Activated CD4-positive, alpha-beta T cell treated with anti-CD3 and anti-CD28 coated beads, Interleukin-2, amount 10 ng/mL, durations not matched to agents 24 days and 14 days (primary cell): ENCODE measurements around the gene ZNF736. TPM values are rescaled to one million over a fixed set of nuclear protein-coding genes. Genes with fewer than 3 reads are reported as not detected.
"Not testable (repeated sequence)": the region's sequence is repeated elsewhere in the genome, so short reads cannot be mapped to it uniquely, and the experiment has no call there.

ENCODE experiments used
- DNase-seq: peaks from one replicate; pipeline ENCODE4 v3.0.0; 2022
- H3K27ac Mint-ChIP-seq: one replicate; pipeline ENCODE4 v1.8.0; 2022; ENCODE audit warnings: mild to moderate bottlenecking, mixed read lengths
- H3K27me3 Mint-ChIP-seq: one replicate; pipeline ENCODE4 v1.8.0; 2022; ENCODE audit warnings: mixed read lengths
- H3K36me3 Mint-ChIP-seq: one replicate; pipeline ENCODE4 v1.8.0; 2022; ENCODE audit warnings: low read depth, mild to moderate bottlenecking, mixed read lengths
- H3K4me1 Mint-ChIP-seq: one replicate; pipeline ENCODE4 v1.8.0; 2021; ENCODE audit warnings: mixed read lengths
- H3K4me3 Mint-ChIP-seq: one replicate; pipeline ENCODE4 v1.8.0; 2022; ENCODE audit warnings: mild to moderate bottlenecking, moderate library complexity, mixed read lengths
- H3K9me3 Mint-ChIP-seq: one replicate; pipeline ENCODE4 v1.8.0; 2021; ENCODE audit warnings: mixed read lengths
- intact Hi-C: fragments of 100-400 bp; cut with micrococcal nuclease; formaldehyde crosslinking; loops from one replicate; pipeline ENCODE4 v1.15.1; 2023
- total RNA-seq: library from RNA; stranded (reverse); gene quantifications from 2 replicates; pipeline ENCODE4 v1.2.3, GENCODE V29; 2022

The ZNF736 gene
- total RNA-seq: 18.7 and 22.6 TPM in 2 replicates

DNA sequence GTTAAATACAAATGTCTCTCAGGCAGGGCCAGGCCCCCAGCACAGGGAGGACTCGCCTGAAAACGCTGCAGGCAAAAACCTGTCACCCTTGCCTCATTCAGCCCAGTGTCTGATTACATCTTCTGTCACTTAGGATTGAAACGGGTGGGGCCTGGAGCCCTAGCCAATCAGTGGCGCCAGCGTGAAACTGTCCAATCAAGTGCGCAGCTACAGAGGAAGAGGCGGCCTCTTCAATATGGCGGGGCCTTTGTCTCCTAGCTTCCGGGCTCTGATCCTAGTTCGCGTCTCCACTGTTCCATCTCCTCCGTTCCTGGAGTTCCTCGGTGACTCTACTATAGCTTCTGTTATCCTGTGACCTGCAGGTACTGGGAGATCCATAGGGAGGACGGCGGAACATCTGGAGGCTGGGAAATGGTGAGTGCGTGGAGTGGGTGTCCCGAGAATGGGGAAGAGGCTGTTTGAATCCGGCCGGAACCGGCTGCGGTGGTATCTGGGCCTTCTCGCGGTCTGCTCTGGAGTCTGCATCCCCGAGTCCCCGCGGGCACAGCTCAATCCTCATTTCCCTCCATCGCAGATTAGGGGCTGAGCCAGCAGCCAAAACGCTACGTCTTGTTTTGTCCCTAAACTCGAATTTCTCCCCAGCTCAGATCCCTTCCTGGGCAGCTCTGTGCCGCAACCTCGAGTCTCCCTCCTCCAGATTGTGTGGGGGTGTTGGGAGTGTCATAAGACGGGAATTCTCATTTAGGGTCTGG lies at the start of gene ZNF736:
TSS of gene ZNF736 (plus strand) at position 222 of the 752 bp plus-strand sequence. CDS start at position 412, 190 bp downstream.
- Mint-ChIP-seq H3K27ac (peak within 1 kb of the TSS; percentile 99), H3K9me3 (peaks cover 3% of the 10 kb centered on the region), H3K4me3 (peak within 1 kb of the TSS; percentile 98), H3K27me3 (no peaks in the 10 kb centered on the region), H3K4me1 (peaks cover 9% of the 10 kb centered on the region), H3K36me3 (peaks cover 32% of the 10 kb centered on the region)
- peak; percentile 95 for DNase-seq
- intact Hi-C loops: loop anchor here (1.0 kb wide), 1 partner anchor 589 kb away; the partner anchor contains the start of gene ZNF273

DNA sequence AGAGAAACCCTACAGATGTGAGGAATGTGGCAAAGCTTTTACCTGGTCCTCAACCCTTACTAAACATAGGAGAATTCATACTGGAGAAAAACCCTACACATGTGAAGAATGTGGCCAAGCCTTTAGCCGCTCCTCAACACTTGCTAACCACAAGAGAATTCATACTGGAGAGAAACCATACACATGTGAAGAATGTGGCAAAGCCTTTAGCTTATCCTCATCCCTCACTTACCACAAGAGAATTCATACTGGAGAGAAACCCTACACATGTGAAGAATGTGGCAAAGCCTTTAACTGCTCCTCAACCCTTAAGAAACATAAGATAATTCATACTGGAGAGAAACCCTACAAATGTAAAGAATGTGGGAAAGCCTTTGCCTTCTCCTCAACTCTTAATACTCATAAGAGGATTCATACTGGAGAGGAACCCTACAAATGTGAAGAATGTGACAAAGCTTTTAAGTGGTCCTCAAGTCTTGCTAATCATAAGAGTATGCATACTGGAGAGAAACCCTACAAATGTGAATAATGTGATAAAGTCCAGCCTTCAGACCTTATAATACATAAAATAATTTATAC lies 47.3 kb upstream of the ZNF736 start:
- H3K27ac Mint-ChIP-seq: no peak overlapping the region
- H3K4me1 Mint-ChIP-seq: no peaks in the 10 kb centered on the region
- H3K4me3 Mint-ChIP-seq: no peak overlapping the region
- H3K9me3 Mint-ChIP-seq: peaks cover 17% of the 10 kb centered on the region
- intact Hi-C loops: no loop called here
- no peaks in the 10 kb centered on the region for H3K36me3 Mint-ChIP-seq
- no peaks in the 10 kb centered on the region for H3K27me3 Mint-ChIP-seq
- DNase-seq: no peak

DNA sequence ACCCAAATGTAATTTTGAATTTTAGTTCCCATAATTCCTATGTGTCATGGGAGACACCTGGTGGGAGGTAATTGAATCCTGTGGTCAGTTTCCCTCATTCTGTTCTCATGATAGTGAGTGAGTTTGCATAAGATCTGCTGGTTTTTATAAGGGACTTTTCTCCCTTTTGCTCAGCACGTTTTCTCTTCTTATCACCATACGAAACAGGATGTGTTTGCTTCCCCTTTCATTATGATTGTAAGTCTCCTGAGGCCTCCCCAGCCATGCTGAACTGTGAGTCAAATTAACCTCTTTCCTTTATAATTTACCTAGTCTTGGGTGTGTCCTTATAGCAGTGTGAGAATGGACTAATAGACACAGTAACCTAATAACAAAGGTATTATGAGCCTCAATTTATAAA lies 36.1 kb upstream of the ZNF736 start:
- Mint-ChIP-seq H3K36me3 (no peaks in the 10 kb centered on the region), H3K4me3 (no peak overlapping the region), H3K9me3 (peaks cover 17% of the 10 kb centered on the region), H3K27me3 (no peaks in the 10 kb centered on the region), H3K4me1 (no peaks in the 10 kb centered on the region), H3K27ac (no peak overlapping the region)
- DNase-seq: peak; percentile 8
- intact Hi-C loops: no loop called here

DNA sequence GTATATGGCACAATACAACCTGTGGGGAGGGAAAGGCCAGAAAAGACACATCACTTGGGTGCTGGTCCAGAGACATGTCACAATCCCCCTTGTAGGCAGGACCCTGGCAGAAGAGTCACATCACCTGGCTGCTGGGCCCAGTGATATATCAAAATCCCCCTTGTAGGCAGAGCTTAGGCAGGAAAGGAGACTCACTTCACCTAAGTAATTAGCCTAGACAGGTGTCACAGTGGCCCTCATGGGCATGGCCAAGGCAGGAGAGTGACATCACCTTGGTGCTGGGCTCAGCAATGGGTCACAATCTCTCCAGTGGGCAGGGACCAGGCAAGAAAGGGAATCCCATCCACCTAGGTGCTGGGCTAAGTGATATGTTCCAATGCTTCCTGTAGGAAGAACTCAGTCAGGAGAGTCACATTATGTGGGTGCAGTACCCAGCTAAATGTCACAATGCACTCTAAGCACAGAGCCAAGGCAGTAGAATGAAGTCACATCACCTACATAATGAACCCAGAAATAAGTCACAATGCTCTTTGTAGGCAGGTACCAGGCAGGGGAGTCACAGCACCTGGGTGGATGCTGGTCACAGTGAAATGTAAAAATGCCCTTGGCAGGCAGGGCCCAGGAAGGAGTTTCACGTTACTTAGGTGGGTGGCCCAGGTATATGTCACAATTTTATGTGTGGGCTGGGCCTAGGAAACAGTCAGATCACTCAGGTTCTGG lies 18.9 kb upstream of the ZNF736 start:
- Mint-ChIP-seq H3K9me3 (peaks cover 30% of the 10 kb centered on the region), H3K4me3 (no peak overlapping the region), H3K4me1 (no peaks in the 10 kb centered on the region), H3K27ac (no peak overlapping the region), H3K36me3 (no peaks in the 10 kb centered on the region), H3K27me3 (no peaks in the 10 kb centered on the region)
- intact Hi-C loops: no loop called here
- DNase-seq: no peak

- H3K27me3 Mint-ChIP-seq, DNase-seq, H3K4me3 Mint-ChIP-seq, intact Hi-C loops, H3K27ac Mint-ChIP-seq, H3K4me1 Mint-ChIP-seq, H3K36me3 Mint-ChIP-seq: not testable (repeated sequence)
- peaks cover 36% of the 10 kb centered on the region for H3K9me3 Mint-ChIP-seq
Measured at GRCh38 chr7:64297418-64297817, 16.3 kb upstream of the ZNF736 start.

DNA sequence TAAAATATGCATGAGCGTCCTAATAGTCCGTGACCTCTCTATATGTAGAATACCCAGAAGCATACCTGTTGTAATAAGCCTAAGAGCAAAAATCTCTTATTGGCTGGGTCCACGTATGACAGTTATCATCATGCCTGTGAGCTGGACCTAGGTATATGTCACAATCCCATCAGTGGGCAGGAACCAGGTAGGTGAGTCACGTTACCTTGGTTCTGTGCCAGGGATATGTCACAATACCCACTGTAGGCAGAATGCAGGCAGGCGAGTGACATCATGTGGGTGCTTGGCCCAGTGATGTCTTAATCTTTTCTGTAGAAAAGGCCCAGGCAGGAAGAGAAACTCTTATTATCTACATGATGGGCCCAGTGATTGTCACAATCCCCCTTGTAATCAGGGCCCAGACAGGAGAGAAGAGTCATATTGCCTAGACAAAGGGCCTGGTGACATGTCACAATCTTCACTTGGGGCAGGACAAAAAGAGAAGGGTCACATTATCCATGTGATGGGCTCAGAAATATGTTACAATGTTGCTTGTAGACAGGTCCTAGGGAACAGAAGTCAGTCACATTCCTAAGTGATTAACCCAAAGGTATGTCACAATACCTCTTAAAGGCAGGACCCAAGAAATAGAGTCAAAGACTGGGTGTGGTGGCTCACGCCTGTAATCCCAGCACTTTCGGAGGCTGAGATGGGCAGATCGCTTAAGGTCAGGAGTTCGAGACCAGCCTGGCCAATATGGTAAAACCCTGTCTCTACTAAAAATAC lies 12.9 kb upstream of the ZNF736 start:
- Mint-ChIP-seq H3K4me3 (no peak overlapping the region), H3K9me3 (peaks cover 26% of the 10 kb centered on the region), H3K27ac (no peak overlapping the region), H3K4me1 (no peaks in the 10 kb centered on the region), H3K36me3 (no peaks in the 10 kb centered on the region), H3K27me3 (no peaks in the 10 kb centered on the region)
- intact Hi-C loops: loop anchor here (10.0 kb wide), 2 partner anchors 1074 to 1684 kb away; partner anchors contain the start of genes GUSB and ZNF92
- DNase-seq: no peak

GRCh38 chr7:64307254-64308015 lies 6.3 kb upstream of the ZNF736 start:
- Mint-ChIP-seq H3K36me3 (peaks cover 6% of the 10 kb centered on the region), H3K27me3 (no peaks in the 10 kb centered on the region), H3K4me1 (peaks cover 14% of the 10 kb centered on the region), H3K4me3 (peak overlapping the region; percentile 97), H3K9me3 (peaks cover 5% of the 10 kb centered on the region), H3K27ac (peak overlapping the region; percentile 93)
- peak; percentile 97 for DNase-seq
- intact Hi-C loops: loop anchor here (1.0 to 10.0 kb wide), 5 partner anchors 256 to 1677 kb away; partner anchors contain the start of genes GUSB, ZNF107, ZNF138 and ZNF680

DNA sequence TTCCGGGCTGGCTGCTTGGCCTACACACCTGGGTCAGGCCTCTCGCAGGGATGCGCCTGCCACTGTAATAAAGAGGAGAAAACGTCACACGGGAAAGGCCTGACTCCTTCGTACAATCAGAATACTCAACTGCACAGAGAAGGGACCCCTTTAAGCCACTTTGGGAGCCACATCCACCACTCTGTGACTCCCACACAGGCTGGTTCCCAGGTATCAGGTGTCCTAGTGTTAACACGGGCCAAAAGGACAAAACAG lies 5.8 kb upstream of the ZNF736 start:
- Mint-ChIP-seq H3K4me1 (peaks cover 14% of the 10 kb centered on the region), H3K36me3 (peaks cover 6% of the 10 kb centered on the region), H3K27ac (peak overlapping the region; percentile 93), H3K9me3 (peaks cover 5% of the 10 kb centered on the region), H3K4me3 (peak overlapping the region; percentile 97), H3K27me3 (no peaks in the 10 kb centered on the region)
- intact Hi-C loops: loop anchor here (10.0 kb wide), 2 partner anchors 1067 to 1677 kb away; partner anchors contain the start of genes GUSB and ZNF92
- DNase-seq: no peak

- H3K4me3 Mint-ChIP-seq: no peak overlapping the region
- H3K36me3 Mint-ChIP-seq: peaks cover 18% of the 10 kb centered on the region
- peaks cover 5% of the 10 kb centered on the region for H3K9me3 Mint-ChIP-seq
- H3K27me3 Mint-ChIP-seq: no peaks in the 10 kb centered on the region
- peaks cover 23% of the 10 kb centered on the region for H3K4me1 Mint-ChIP-seq
- H3K27ac Mint-ChIP-seq: no peak overlapping the region
- intact Hi-C loops: no loop called here
- DNase-seq: no peak
Measured at GRCh38 chr7:64310426-64310825, 3.3 kb upstream of the ZNF736 start.

GRCh38 chr7:64312826-64313225 lies 935 bp upstream of the ZNF736 start:
- peaks cover 11% of the 10 kb centered on the region for H3K4me1 Mint-ChIP-seq
- H3K4me3 Mint-ChIP-seq: no peak overlapping the region
- H3K27ac Mint-ChIP-seq: peak overlapping the region; percentile 99
- H3K27me3 Mint-ChIP-seq: no peaks in the 10 kb centered on the region
- H3K9me3 Mint-ChIP-seq: no peaks in the 10 kb centered on the region
- peaks cover 31% of the 10 kb centered on the region for H3K36me3 Mint-ChIP-seq
- intact Hi-C loops: loop anchor here (1.0 kb wide), 1 partner anchor 590 kb away; the partner anchor contains the start of gene ZNF273
- DNase-seq: peak; percentile 52

- peak overlapping the region; percentile 98 for H3K4me3 Mint-ChIP-seq
- peaks cover 9% of the 10 kb centered on the region for H3K4me1 Mint-ChIP-seq
- H3K36me3 Mint-ChIP-seq: peaks cover 33% of the 10 kb centered on the region
- intact Hi-C loops: no loop called here
- peak overlapping the region; percentile 99 for H3K27ac Mint-ChIP-seq
- DNase-seq: peak; percentile 62
- H3K9me3 Mint-ChIP-seq: peaks cover 5% of the 10 kb centered on the region
- H3K27me3 Mint-ChIP-seq: no peaks in the 10 kb centered on the region
Measured at GRCh38 chr7:64314566-64314965, 805 bp downstream of the ZNF736 start.

GRCh38 chr7:64316031-64316742 lies 2.4 kb downstream of the ZNF736 start:
- H3K4me1 Mint-ChIP-seq, intact Hi-C loops, H3K4me3 Mint-ChIP-seq, H3K9me3 Mint-ChIP-seq, H3K27ac Mint-ChIP-seq, H3K27me3 Mint-ChIP-seq: not testable (repeated sequence)
- peaks cover 37% of the 10 kb centered on the region for H3K36me3 Mint-ChIP-seq
- peak; percentile 50 for DNase-seq
